DOHH2 (cell line): ENCODE results near the gene EPHA8.

Experiments used
- EZH2phosphoT487 ChIP-seq: fragments of 200-600 bp; sonication (generic); IDR thresholded peaks from 2 replicates; pipeline ENCODE4 v1.6.1; 2017; ENCODE audit warnings: borderline replicate concordance, mild to moderate bottlenecking, antibody characterized with exemption, low read length, moderate library complexity, mixed read lengths
- TF ChIP-seq, protein P1 (sequence below): fragments of 200-600 bp; sonication (generic); IDR thresholded peaks from one replicate; pipeline ENCODE4 v1.5.1; 2014; ENCODE audit warnings: antibody characterized with exemption, mild to moderate bottlenecking, low read depth, low read length; ENCODE audit not compliant: poor library complexity, severe bottlenecking

DNA sequence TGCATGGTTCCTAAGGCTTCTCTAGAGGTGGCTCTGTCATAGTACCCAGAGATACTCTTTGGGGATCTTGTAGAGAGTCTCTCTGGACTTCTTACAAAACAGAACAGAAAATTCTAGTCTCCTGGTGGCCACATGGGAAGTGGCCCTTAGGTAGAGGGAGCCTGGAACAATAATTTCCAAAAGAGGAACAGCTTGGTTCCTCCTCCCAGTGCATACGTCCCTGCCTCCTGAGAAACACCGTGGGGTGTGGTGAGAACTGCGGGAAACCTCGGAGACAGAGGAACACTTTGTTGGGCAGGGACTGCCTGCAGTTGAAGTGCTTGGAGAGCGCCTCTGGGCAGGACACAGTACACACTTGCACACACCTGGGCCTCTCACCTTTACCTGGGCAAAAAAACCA lies 38.8 kb upstream of the EPHA8 start:
- TF ChIP-seq, protein P1, sequence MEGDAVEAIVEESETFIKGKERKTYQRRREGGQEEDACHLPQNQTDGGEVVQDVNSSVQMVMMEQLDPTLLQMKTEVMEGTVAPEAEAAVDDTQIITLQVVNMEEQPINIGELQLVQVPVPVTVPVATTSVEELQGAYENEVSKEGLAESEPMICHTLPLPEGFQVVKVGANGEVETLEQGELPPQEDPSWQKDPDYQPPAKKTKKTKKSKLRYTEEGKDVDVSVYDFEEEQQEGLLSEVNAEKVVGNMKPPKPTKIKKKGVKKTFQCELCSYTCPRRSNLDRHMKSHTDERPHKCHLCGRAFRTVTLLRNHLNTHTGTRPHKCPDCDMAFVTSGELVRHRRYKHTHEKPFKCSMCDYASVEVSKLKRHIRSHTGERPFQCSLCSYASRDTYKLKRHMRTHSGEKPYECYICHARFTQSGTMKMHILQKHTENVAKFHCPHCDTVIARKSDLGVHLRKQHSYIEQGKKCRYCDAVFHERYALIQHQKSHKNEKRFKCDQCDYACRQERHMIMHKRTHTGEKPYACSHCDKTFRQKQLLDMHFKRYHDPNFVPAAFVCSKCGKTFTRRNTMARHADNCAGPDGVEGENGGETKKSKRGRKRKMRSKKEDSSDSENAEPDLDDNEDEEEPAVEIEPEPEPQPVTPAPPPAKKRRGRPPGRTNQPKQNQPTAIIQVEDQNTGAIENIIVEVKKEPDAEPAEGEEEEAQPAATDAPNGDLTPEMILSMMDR: no peak
- no peak for TF ChIP-seq EZH2phosphoT487
